T follicular helper cell (primary cell): Measurements from ENCODE around the gene IRF4.

ENCODE experiments used
- DNase-seq: peaks from one replicate; pipeline ENCODE4 v3.0.0-alpha.2; 2020; ENCODE audit warnings: low read depth

Gene IRF4

DNA sequence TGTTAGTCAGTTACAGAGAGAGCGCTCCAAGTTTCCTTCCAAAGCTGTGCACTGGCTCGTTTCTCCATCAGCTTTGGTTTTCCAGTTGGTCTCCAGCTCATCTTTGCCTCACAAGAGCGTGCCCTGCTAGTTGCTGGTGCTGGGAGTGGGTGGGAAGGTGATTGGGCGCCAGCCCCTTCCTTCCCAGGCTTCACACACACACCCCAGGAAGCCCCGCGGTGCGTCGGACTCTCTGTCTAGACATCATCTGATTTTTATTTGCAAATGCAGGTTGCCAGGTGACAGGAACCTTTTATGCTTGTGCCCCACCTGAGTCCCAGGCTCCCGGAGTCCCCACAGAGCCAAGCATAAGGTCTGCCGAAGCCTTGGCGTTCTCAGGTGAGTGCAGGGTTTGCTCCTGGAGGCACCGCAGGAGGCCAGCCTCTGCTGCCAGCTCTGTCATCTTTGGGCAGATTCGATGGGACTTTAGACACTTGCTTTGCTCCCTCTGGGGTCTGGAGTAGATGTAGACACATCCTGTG lies 7.1 kb downstream of the IRF4 start:
- DNase-seq: no peak

DNA sequence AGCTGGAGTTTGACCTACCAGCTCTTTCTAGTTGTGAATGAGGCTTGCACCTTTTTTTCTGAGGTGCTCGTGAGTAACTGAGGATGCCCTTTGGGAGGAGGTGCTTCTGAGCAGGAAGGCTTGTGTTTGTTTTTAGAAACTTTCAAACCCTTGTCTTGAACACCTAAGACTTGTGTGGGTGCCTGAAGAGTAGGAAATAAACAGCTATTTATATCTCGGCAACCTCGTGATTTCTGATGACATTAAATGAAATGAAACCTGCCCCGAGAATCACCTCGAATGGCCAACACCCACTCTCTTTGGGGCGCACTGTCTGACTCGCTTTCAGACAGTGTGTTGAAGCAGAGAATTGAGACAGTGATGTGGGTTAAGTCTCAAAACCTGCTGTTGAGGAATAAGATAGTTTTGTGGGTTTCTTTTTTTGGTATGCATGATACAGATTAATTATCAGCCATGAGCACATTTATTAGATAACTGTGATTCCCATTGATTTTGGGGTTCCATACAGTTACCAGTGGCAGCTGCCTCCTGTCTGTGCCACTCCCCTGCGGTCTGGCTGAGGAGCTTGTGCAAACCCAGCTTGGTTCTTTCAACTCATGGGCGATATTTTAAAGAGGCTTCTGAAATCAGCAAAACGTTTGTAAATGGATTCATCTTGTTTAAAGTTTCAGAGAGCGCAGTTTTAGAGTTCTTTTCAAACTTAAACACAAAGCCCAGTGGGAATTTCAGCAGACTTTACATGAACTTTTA lies 8.4 kb downstream of the IRF4 start:
- DNase-seq: no peak

- no peak for DNase-seq
Measured at GRCh38 chr6:400815-401214, 9.3 kb downstream of the IRF4 start.

- DNase-seq: no peak
Measured at GRCh38 chr6:401239-401993, 9.9 kb downstream of the IRF4 start.

DNA sequence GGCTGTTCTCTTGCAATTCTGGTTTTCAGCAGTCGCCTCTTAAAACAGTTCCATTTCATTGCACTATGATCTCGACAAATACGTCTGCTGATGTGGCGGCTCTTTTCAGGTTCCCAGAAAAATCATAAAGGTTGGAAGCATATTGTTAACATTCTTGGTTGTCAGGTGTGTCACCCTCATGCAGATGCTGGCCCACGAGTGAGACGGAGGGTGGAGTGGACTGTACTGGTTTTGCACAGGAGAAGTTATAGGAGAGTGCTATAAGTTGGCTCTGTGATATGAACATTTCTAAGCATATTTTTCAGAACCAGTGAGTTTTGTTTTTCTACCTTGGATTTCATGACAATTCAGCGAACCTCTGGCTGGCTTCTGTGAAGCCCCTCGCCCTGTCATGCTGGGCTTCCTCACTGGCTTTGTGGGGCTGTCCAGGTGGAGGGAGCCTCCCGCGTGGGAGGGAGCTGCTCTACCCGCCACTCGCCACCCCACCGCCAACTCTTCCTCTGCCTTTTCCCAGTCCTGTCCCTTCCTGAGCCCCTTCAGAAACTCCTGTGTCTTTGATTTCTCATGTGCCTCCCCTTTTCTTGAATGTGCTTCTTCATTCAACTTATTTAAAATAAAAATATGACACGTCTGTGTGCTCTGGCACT lies 10.6 kb downstream of the IRF4 start:
- no peak for DNase-seq

DNA sequence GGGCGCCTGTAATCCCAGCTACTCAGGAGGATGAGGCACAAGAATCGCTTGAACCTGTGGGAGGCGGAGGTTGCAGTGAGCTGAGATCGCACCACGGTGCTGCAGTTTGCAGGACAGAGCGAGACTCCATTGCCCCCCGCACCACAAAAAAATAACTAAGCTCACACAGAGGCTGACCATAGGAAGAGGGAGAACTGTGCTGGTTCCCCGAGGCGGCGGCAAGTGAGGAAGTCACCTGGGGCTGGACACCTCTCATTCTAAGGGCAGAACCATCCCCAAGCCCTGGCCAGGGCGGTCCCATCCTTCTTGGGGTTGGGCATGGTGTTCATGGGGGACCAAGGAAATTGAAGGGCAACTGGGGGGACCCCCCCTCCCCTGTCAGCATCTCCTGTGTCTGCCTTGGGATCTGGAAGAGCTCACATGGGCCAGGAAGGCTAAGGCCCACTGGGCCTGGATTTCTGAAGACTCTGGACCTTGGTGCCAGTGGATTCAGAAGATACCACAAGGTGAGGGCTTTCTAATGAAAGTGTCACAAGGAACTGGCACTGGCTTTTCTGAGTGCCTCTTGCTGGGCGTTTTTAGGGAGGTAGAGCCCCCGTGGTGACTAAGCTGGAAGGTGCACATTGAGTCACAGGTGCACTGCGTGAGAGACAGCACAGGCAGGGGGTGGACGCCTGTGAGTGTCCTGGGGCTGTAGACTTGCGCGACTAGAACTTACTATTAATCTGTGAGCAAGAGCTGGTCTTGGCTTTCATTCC lies 11.5 kb downstream of the IRF4 start:
- DNase-seq: no peak

- no peak for DNase-seq
Measured at GRCh38 chr6:403659-404655, 12.4 kb downstream of the IRF4 start.

DNA sequence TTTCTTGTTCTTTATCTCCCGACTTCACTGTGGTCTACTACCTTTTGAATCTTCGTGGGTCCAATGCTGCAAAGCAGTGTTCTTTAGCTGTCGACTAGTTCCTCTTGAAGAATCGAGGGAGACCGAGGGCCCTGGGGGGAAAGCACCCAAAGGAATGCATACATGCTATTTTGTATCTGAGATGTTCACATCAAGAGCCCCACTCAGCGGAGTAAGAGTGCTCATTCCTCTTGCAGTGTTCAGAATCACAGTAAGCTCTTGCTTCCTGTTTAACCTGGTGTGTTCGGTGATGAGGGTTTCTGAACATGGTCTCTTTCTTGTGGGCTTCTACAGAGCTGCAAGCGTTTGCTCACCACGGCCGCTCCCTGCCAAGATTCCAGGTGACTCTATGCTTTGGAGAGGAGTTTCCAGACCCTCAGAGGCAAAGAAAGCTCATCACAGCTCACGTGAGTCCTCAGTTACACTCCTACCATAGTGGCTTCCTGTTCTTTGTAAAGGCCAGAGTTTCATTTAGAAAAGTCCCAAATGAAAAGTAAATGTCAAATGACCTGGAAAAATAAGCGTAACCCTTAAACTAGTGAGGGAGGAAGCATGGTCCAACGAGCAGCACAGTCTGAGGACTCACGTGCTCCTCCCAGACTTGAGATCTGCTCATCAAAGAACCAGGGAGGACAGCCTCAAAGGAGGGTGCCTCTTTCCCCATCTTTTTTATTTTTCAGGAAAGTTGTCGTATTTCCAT lies 13.3 kb downstream of the IRF4 start:
- no peak for DNase-seq

- no peak for DNase-seq
Measured at GRCh38 chr6:408148-408547, 16.6 kb downstream of the IRF4 start.

DNA sequence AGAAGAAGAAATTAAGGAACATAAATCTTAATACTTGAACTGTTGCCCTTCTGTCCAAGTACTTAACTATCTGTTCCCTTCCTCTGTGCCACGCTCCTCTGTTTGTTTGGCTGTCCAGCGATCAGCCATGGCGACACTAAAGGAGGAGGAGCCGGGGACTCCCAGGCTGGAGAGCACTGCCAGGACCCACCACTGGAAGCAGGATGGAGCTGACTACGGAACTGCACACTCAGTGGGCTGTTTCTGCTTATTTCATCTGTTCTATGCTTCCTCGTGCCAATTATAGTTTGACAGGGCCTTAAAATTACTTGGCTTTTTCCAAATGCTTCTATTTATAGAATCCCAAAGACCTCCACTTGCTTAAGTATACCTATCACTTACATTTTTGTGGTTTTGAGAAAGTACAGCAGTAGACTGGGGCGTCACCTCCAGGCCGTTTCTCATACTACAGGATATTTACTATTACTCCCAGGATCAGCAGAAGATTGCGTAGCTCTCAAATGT lies 17.1 kb downstream of the IRF4 start:
- no peak for DNase-seq

DNA sequence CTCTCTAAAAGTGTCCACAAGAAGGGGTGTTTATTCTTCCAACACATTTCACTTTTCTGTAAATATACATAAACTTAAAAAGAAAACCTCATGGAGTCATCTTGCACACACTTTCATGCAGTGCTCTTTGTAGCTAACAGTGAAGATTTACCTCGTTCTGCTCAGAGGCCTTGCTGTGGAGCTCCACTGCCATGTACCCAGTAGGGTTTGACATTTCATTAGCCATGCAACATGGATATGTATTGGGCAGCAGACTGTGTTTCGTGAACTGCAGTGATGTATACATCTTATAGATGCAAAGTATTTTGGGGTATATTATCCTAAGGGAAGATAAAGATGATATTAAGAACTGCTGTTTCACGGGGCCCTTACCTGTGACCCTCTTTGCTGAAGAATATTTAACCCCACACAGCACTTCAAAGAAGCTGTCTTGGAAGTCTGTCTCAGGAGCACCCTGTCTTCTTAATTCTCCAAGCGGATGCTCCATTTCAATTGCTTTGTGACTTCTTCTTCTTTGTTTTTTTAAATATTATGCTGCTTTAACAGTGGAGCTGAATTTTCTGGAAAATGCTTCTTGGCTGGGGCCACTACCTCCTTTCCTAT lies 17.9 kb downstream of the IRF4 start:
- DNase-seq: no peak

DNA sequence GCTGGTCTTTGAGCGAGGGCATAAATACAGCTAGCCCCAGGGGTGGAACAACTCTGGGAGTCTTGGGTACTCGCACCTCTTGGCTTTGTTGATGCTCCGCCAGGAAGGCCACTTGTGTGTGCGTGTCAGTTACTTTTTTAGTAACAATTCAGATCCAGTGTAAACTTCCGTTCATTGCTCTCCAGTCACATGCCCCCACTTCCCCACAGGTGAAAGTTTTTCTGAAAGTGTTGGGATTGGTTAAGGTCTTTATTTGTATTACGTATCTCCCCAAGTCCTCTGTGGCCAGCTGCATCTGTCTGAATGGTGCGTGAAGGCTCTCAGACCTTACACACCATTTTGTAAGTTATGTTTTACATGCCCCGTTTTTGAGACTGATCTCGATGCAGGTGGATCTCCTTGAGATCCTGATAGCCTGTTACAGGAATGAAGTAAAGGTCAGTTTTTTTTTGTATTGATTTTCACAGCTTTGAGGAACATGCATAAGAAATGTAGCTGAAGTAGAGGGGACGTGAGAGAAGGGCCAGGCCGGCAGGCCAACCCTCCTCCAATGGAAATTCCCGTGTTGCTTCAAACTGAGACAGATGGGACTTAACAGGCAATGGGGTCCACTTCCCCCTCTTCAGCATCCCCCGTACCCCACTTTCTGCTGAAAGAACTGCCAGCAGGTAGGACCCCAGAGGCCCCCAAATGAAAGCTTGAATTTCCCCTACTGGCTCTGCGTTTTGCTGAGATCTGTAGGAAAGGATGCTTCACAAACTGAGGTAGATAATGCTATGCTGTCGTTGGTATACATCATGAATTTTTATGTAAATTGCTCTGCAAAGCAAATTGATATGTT lies 19.2 kb downstream of the IRF4 start:
- DNase-seq: no peak

DNA sequence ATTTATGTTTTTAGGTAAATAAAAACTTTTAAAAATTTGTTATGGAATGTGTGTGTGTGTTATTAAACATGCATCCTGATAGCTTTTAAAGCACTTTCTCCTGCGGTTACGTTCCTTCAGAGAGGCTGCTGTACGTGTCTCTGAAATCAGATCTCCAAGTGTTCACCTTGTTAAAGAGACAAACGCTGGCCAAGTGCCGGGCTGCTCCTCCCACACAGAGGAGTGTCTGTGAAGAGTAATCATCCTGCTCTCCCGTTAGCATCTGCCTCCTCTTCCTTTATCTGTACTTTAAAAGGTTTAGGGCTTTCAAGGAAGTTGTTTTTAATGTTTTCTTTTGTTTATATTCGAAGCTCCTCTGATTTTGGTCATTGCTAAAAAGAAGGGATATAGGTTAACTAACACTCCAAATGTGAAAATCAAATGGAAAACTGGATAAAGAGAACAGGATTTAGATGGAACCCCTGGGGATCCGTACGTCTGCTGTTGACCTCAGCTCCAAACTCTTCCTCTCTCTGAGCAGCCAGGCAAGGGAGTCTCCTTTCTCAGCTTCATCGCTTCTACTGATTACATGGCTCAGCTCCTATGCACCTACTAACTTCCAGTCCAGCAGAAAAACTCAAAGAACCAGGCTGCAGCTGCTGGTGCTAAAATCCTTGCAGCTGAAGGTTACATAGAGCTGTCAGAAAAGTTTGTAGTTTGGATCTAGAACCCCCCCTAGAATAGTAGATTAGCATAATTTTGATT lies 20.0 kb downstream of the IRF4 start:
- no peak for DNase-seq

GRCh38 chr6:412146-412886 lies 20.8 kb downstream of the IRF4 start:
- no peak for DNase-seq

- DNase-seq: no peak
Measured at GRCh38 chr6:414447-414846, 22.9 kb downstream of the IRF4 start.

DNA sequence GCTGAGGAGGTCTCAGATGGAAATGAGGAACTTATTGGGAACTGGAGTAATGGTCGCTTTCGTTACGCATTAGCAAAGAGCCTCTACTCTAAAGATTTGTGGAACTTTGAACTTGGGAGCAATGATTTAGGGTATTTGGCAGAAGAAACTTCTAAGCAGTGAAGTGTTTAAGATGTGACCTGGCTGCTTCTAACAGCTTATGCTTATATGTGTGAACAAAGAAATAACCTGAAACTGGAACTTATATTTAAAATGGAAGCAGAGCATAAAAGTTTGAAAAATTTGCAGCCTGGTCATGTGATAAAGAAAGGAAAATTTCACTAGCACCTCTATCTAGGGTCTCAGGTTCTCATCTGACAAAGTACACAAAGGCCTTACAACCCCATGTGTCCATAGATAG lies 23.5 kb downstream of the IRF4 start:
- DNase-seq: no peak

DNA sequence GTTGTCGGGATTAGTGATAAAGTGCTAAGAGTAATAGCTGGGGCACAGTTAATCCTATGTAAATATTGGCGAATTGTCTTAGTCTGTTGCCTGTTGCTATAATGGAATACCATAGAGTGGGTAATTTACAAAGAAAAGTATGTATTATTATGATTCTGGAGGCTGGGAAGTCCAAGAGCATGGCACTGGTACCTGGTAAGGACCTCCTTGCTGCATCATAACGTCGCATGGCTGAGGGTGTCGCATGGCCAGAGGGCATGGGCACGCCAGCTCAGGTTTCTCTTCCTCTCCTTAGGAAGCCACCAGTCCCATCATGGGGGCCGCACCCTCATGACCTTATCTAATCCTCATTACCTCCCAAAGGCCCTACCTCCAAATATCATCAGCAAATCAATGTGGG lies 29.7 kb downstream of the IRF4 start:
- DNase-seq: no peak
